AG04449 (cell line): ENCODE measurements around the gene GMDS.

Source experiments
- CTCF ChIA-PET: fragments of 350-600 bp; formaldehyde crosslinking; extraction: SDS; loops from one replicate; lab custom pipeline; 2021; ENCODE audit warnings: antibody characterized with exemption; lab: Yijun Ruan, JAX
- POLR2A ChIA-PET: fragments of 400-600, 350-600 bp; formaldehyde crosslinking; extraction: SDS; loops from one replicate; lab custom pipeline; 2020; ENCODE audit warnings: antibody characterized with exemption, inconsistent platforms; lab: Yijun Ruan, JAX
- DNase-seq: peaks from one replicate; pipeline ENCODE4 v3.0.0-alpha.2; 2010; ENCODE audit warnings: low read depth, low spot score
- H3K4me3 ChIP-seq: 2 replicates; pipeline ENCODE4 v1.5.1; 2011; ENCODE audit warnings: low read depth, mild to moderate bottlenecking, control low read depth, low read length
- TF ChIP-seq, protein P1 (sequence below): IDR thresholded peaks from one replicate; pipeline ENCODE4 v1.5.1; 2011; ENCODE audit warnings: mild to moderate bottlenecking, moderate library complexity, low read length, control low read depth, inconsistent platforms; ENCODE audit not compliant: insufficient read depth; ENCODE audit errors: missing control alignments

GMDS gene

DNA sequence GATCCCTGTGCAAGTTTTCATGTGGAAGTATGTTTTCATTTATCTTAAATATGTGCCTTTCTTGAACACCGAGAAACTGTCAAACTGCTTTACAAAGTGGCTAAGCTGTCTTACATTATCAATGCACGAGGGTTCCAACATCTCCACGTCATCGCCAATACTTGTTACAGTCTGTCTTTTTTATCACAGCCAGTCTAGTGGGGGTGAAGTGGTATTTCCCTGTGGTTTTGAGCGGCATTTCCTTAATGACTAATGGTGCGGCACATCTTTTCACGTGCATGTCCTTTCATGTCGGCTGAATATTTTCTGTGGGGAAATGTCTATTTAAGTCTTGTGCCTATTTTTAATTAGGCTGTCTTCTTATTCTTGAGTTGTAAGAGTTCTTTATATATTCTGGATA, 355.3 kb downstream of the GMDS start:
- no peak overlapping the region for H3K4me3 ChIP-seq
- CTCF ChIA-PET, result no interaction called here
- POLR2A ChIA-PET, result no interaction called here
- TF ChIP-seq, protein P1, sequence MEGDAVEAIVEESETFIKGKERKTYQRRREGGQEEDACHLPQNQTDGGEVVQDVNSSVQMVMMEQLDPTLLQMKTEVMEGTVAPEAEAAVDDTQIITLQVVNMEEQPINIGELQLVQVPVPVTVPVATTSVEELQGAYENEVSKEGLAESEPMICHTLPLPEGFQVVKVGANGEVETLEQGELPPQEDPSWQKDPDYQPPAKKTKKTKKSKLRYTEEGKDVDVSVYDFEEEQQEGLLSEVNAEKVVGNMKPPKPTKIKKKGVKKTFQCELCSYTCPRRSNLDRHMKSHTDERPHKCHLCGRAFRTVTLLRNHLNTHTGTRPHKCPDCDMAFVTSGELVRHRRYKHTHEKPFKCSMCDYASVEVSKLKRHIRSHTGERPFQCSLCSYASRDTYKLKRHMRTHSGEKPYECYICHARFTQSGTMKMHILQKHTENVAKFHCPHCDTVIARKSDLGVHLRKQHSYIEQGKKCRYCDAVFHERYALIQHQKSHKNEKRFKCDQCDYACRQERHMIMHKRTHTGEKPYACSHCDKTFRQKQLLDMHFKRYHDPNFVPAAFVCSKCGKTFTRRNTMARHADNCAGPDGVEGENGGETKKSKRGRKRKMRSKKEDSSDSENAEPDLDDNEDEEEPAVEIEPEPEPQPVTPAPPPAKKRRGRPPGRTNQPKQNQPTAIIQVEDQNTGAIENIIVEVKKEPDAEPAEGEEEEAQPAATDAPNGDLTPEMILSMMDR, result no peak
- no peak for DNase-seq

DNA sequence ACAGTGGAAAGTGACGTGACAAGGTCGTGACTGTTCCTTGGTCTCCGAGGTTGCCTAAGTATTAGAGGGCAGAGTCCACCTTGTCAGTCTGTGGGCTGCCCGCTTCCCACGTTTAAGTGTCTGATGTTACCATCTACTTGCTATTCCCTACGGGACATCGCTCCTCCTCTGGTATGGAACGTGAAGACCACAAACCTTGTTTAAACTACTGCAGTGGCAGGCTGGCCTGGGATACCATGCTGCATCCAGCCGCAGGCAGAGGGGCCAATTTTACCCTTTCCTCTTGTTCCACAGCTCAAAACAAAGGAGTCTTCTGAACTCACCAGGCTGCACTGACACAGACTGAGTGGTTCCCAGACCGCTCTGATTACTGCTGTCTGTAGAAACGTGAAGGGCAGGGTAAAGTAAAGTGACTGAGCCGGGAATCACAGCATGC, 359.8 kb downstream of the GMDS start:
- CTCF ChIA-PET, result no interaction called here
- DNase-seq, result no peak
- TF ChIP-seq, protein P1, result no peak
- H3K4me3 ChIP-seq, result no peak overlapping the region
- POLR2A ChIA-PET, result no interaction called here

DNA sequence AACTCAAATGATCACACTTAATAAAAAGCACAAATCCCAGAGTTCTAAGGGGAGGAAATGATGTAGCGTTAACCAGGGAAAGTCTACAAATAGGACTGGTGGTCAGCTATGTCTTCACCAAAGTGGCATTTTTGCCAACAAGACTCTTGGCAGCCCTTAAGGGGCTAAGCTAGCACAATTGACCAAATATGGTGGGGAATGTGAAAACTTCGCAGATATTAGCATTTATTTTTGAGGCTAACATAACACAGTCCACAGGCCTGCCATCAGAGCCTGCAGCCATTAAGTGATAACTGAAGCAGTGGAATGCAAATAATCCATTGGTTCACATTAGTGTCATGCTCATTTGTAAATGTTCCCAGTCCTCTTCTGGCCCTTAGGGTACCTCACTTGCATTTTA, 361.1 kb downstream of the GMDS start:
- TF ChIP-seq, protein P1, result no peak
- POLR2A ChIA-PET, result no interaction called here
- CTCF ChIA-PET, result no interaction called here
- H3K4me3 ChIP-seq, result no peak overlapping the region
- no peak for DNase-seq

DNA sequence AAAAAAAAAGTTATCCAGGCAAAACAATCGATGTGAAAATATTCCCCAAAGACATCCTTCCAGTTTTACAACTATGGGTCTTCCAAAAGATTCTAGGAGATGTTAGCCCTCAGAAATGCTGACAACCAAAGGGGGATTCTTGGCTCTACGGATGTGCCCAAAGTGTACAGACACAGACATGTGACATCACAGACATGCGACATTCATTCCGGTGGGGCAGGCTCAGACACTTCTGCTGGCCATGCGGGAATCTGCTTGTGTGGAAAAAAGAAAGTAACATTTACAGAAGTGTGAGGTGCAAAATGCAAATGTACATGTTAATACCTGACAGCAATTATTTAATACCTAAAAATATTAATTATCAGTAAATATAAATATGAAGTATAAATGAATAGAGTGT, 367.1 kb downstream of the GMDS start:
- TF ChIP-seq, protein P1, result no peak
- CTCF ChIA-PET, result no interaction called here
- POLR2A ChIA-PET, result no interaction called here
- no peak overlapping the region for H3K4me3 ChIP-seq
- DNase-seq, result no peak

DNA sequence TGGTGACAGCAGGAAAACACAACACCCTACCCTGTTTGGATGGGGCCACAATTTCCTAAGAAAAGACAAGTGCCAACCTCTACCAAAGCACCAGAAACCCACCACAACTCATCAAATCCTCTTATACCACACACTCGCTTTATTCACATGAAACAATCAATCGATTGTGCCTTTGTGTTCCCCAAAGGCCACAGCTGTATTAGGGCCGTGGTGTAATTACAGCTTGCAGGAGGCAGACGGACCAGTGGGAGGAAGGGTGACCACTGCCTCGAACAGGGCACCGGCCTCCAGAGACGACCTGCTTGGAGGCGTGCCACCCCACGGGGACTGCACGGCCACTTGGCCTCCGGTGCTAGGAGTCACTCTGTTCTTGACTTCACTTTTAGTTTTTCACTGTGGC, 371.6 kb downstream of the GMDS start:
- CTCF ChIA-PET, result interaction anchor here (1.2 to 1.8 kb wide), 2 partner anchors 10 to 20 kb away, joined by 4 to 5 read pairs; no protein-coding TSS in a partner anchor
- DNase-seq, result no peak
- no peak overlapping the region for H3K4me3 ChIP-seq
- TF ChIP-seq, protein P1, result no peak
- POLR2A ChIA-PET, result no interaction called here

DNA sequence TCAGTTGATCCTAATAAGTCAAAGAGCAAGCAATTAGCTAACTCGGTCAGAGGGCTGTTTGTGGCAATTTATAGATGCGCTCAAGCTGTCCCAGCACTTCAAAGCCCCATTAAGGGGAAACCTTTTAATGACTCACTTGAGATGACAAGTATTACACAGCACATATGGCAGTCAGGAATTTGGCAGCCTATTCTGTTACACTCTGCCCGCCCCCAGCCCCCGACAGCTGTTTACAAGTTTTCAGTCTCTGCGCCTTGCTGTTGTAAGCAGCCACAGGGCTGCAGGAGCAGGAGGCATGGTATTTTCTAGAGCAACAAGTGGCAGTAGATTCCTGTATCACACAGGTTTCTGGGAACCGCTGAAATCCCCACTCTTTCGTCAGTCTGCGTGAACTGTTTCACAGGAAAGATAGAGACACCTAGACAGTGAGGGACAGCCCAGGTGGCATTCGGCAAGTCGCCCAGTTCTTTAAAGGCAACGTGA, 372.7 kb downstream of the GMDS start:
- DNase-seq, result no peak
- ChIA-PET POLR2A (no interaction called here), CTCF (interaction anchor here (1.2 to 1.8 kb wide), 2 partner anchors 11 to 21 kb away, joined by 4 to 5 read pairs; no protein-coding TSS in a partner anchor)

More for the DNA sequence above, 372.7 kb downstream of the GMDS start:
- H3K4me3 ChIP-seq, result no peak overlapping the region
- TF ChIP-seq, protein P1, result no peak
